Activated CD4-positive, CD25-positive, alpha-beta regulatory T cell treated with anti-CD3 and anti-CD28 coated beads, Interleukin-2, amount 50 U/mL, for 16 hours (primary cell): ENCODE measurements around the gene BABAM1.

Experiments
- DNase-seq: peaks from one replicate; pipeline ENCODE4 v3.0.0-alpha.2; 2020; ENCODE audit warnings: low read depth, low spot score

Gene BABAM1

GRCh38 chr19:17302391-17303166, 35.3 kb downstream of the BABAM1 start:
- DNase-seq = no peak

- peak; percentile 81 for DNase-seq
These were observed 36.1 kb downstream of the BABAM1 start, which contains the start of gene ABHD8 for GRCh38 chr19:17303167-17303939. Gene ABHD8 (minus strand): TSS chr19:17303425. CDS start chr19:17301616, 1,809 bp downstream.

- no peak for DNase-seq
These were observed 36.7 kb downstream of the BABAM1 start for GRCh38 chr19:17303940-17304267.

GRCh38 chr19:17304386-17305215, 37.4 kb downstream of the BABAM1 start:
- DNase-seq = no peak

GRCh38 chr19:17305216-17305516, 37.9 kb downstream of the BABAM1 start:
- no peak for DNase-seq

- peak; percentile 90 for DNase-seq
These were observed 38.5 kb downstream of the BABAM1 start, which contains the start of gene MRPL34 for GRCh38 chr19:17305517-17306284. Gene MRPL34 (plus strand): TSS chr19:17305872. CDS start chr19:17305893, 21 bp downstream.

- DNase-seq = no peak
These were observed 39.1 kb downstream of the BABAM1 start for GRCh38 chr19:17306285-17306714.

- no peak for DNase-seq
These were observed 40.7 kb downstream of the BABAM1 start for GRCh38 chr19:17307876-17308377.

- DNase-seq = peak; percentile 99
These were observed 42.1 kb downstream of the BABAM1 start, which contains the start of gene DDA1 for GRCh38 chr19:17309198-17309964. Gene DDA1 (plus strand): TSS chr19:17309563. CDS start chr19:17309655, 92 bp downstream.

GRCh38 chr19:17309965-17310461, 42.8 kb downstream of the BABAM1 start:
- DNase-seq = no peak

GRCh38 chr19:17311455-17312188, 44.4 kb downstream of the BABAM1 start:
- no peak for DNase-seq

GRCh38 chr19:17312189-17313113, 45.2 kb downstream of the BABAM1 start:
- DNase-seq = no peak

- no peak for DNase-seq
These were observed 46.9 kb downstream of the BABAM1 start for GRCh38 chr19:17314007-17314593.

GRCh38 chr19:17318966-17319365, 51.7 kb downstream of the BABAM1 start:
- no peak for DNase-seq

GRCh38 chr19:17319473-17320238, 52.4 kb downstream of the BABAM1 start:
- DNase-seq = no peak

- no peak for DNase-seq
These were observed 53.2 kb downstream of the BABAM1 start for GRCh38 chr19:17320435-17320834.
